SK-N-SH treated with all-trans-retinoic acid at 6 μM for 48 hours (cell line): Measurements from ENCODE around the gene PARD3.

Source experiments
- ATAC-seq: fragments of 200-7000 bp; cut with Tn5 transposase; 3 replicates; pipeline ENCODE4 v1.9.1; 2020; ENCODE audit warnings: mild to moderate bottlenecking, moderate library complexity
- ARNTL ChIP-seq: fragments of 450-650 bp; formaldehyde crosslinking; IDR thresholded peaks from 2 replicates; pipeline ENCODE4 v1.5.0; 2020; ENCODE audit warnings: low read depth, mild to moderate bottlenecking, moderate library complexity, borderline replicate concordance
- BACH2 ChIP-seq: fragments of 250-450 bp; sonication (Bioruptor Pico); IDR thresholded peaks from 2 replicates; pipeline ENCODE4 v1.9.0; 2021; ENCODE audit warnings: mild to moderate bottlenecking, borderline replicate concordance
- CSDC2 ChIP-seq: fragments of 250-450 bp; sonication (Bioruptor Pico); IDR thresholded peaks from 2 replicates; pipeline ENCODE4 v1.5.0; 2020; ENCODE audit warnings: mild to moderate bottlenecking, moderate library complexity
- CSRNP3 ChIP-seq: fragments of 250-450 bp; sonication (Bioruptor Pico); IDR thresholded peaks from 2 replicates; pipeline ENCODE4 v1.5.1; 2021; ENCODE audit warnings: mild to moderate bottlenecking, moderate library complexity
- GLIS3 ChIP-seq: fragments of 250-450 bp; sonication (Bioruptor Pico); IDR thresholded peaks from 2 replicates; pipeline ENCODE4 v1.5.0; 2020; ENCODE audit warnings: mild to moderate bottlenecking, moderate library complexity
- ISL1 ChIP-seq: fragments of 250-450 bp; sonication (Bioruptor Pico); IDR thresholded peaks from 2 replicates; pipeline ENCODE4 v2.1.2; 2022; ENCODE audit warnings: mild to moderate bottlenecking, moderate library complexity
- OSR1 ChIP-seq: fragments of 250-450 bp; sonication (Bioruptor Pico); IDR thresholded peaks from 2 replicates; pipeline ENCODE4 v1.8.0; 2022; ENCODE audit warnings: moderate library complexity, mild to moderate bottlenecking, inconsistent platforms
- RARB ChIP-seq: fragments of 250-450 bp; sonication (Bioruptor Pico); IDR thresholded peaks from 2 replicates; pipeline ENCODE4 v1.8.0; 2021; ENCODE audit warnings: mild to moderate bottlenecking, moderate library complexity
- SNAI2 ChIP-seq: fragments of 250-450 bp; sonication (Bioruptor Pico); IDR thresholded peaks from 2 replicates; pipeline ENCODE4 v1.5.0; 2020; ENCODE audit warnings: mild to moderate bottlenecking, moderate library complexity
- TOX ChIP-seq: fragments of 250-450 bp; sonication (Bioruptor Pico); IDR thresholded peaks from 2 replicates; pipeline ENCODE4 v1.8.0; 2021; ENCODE audit warnings: mild to moderate bottlenecking, moderate library complexity, borderline replicate concordance
- ZFP3 ChIP-seq: fragments of 250-450 bp; sonication (Bioruptor Pico); IDR thresholded peaks from 2 replicates; pipeline ENCODE4 v1.5.0; 2020; ENCODE audit warnings: mild to moderate bottlenecking, moderate library complexity
- ZFP30 ChIP-seq: fragments of 450-650 bp; formaldehyde crosslinking; IDR thresholded peaks from 2 replicates; pipeline ENCODE4 v1.5.0; 2022; ENCODE audit warnings: mild to moderate bottlenecking, moderate library complexity
- ZNF70 ChIP-seq: fragments of 450-650 bp; formaldehyde crosslinking; IDR thresholded peaks from 2 replicates; pipeline ENCODE4 v1.5.0; 2020; ENCODE audit warnings: mild to moderate bottlenecking, moderate library complexity
- TF ChIP-seq, protein P1 (sequence below): fragments of 250-450 bp; sonication (Bioruptor Pico); IDR thresholded peaks from 2 replicates; pipeline ENCODE4 v1.8.0; 2020; ENCODE audit warnings: mild to moderate bottlenecking, moderate library complexity, borderline replicate concordance
- TF ChIP-seq, protein P2 (sequence below): fragments of 250-450 bp; sonication (Bioruptor Pico); IDR thresholded peaks from 2 replicates; pipeline ENCODE4 v1.5.1; 2020; ENCODE audit warnings: low read depth, mild to moderate bottlenecking, moderate library complexity
- TF ChIP-seq, protein P3 (sequence below): fragments of 250-450 bp; sonication (Bioruptor Pico); IDR thresholded peaks from 2 replicates; pipeline ENCODE4 v1.5.0; 2020; ENCODE audit warnings: mild to moderate bottlenecking, moderate library complexity
- TF ChIP-seq, protein P4 (sequence below): fragments of 250-450 bp; sonication (Bioruptor Pico); IDR thresholded peaks from 2 replicates; pipeline ENCODE4 v1.8.0; 2021; ENCODE audit warnings: low read depth, mild to moderate bottlenecking, moderate library complexity, borderline replicate concordance

Gene PARD3

GRCh38 chr10:34504534-34504933, 310.6 kb downstream of the PARD3 start:
- peak; percentile 78 for ATAC-seq
- TF ChIP-seq RARB (no peak), OSR1 (CRISPR knock-in tag) (no peak), CSDC2 (no peak), TOX (CRISPR knock-in tag) (no peak), ARNTL (CRISPR knock-in tag) (no peak), ZFP30 (no peak), CSRNP3 (CRISPR knock-in tag) (no peak), BACH2 (CRISPR knock-in tag) (no peak), GLIS3 (CRISPR knock-in tag) (no peak), SNAI2 (CRISPR knock-in tag) (no peak), ISL1 (CRISPR knock-in tag) (no peak)
- TF ChIP-seq, protein P1, sequence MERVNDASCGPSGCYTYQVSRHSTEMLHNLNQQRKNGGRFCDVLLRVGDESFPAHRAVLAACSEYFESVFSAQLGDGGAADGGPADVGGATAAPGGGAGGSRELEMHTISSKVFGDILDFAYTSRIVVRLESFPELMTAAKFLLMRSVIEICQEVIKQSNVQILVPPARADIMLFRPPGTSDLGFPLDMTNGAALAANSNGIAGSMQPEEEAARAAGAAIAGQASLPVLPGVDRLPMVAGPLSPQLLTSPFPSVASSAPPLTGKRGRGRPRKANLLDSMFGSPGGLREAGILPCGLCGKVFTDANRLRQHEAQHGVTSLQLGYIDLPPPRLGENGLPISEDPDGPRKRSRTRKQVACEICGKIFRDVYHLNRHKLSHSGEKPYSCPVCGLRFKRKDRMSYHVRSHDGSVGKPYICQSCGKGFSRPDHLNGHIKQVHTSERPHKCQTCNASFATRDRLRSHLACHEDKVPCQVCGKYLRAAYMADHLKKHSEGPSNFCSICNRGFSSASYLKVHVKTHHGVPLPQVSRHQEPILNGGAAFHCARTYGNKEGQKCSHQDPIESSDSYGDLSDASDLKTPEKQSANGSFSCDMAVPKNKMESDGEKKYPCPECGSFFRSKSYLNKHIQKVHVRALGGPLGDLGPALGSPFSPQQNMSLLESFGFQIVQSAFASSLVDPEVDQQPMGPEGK (CRISPR knock-in tag) = no peak
- TF ChIP-seq, protein P2, sequence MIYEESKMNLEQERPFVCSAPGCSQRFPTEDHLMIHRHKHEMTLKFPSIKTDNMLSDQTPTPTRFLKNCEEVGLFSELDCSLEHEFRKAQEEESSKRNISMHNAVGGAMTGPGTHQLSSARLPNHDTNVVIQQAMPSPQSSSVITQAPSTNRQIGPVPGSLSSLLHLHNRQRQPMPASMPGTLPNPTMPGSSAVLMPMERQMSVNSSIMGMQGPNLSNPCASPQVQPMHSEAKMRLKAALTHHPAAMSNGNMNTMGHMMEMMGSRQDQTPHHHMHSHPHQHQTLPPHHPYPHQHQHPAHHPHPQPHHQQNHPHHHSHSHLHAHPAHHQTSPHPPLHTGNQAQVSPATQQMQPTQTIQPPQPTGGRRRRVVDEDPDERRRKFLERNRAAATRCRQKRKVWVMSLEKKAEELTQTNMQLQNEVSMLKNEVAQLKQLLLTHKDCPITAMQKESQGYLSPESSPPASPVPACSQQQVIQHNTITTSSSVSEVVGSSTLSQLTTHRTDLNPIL = no peak
- TF ChIP-seq, protein P3, sequence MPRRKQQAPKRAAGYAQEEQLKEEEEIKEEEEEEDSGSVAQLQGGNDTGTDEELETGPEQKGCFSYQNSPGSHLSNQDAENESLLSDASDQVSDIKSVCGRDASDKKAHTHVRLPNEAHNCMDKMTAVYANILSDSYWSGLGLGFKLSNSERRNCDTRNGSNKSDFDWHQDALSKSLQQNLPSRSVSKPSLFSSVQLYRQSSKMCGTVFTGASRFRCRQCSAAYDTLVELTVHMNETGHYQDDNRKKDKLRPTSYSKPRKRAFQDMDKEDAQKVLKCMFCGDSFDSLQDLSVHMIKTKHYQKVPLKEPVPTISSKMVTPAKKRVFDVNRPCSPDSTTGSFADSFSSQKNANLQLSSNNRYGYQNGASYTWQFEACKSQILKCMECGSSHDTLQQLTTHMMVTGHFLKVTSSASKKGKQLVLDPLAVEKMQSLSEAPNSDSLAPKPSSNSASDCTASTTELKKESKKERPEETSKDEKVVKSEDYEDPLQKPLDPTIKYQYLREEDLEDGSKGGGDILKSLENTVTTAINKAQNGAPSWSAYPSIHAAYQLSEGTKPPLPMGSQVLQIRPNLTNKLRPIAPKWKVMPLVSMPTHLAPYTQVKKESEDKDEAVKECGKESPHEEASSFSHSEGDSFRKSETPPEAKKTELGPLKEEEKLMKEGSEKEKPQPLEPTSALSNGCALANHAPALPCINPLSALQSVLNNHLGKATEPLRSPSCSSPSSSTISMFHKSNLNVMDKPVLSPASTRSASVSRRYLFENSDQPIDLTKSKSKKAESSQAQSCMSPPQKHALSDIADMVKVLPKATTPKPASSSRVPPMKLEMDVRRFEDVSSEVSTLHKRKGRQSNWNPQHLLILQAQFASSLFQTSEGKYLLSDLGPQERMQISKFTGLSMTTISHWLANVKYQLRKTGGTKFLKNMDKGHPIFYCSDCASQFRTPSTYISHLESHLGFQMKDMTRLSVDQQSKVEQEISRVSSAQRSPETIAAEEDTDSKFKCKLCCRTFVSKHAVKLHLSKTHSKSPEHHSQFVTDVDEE (CRISPR knock-in tag) = no peak
- TF ChIP-seq, protein P4, sequence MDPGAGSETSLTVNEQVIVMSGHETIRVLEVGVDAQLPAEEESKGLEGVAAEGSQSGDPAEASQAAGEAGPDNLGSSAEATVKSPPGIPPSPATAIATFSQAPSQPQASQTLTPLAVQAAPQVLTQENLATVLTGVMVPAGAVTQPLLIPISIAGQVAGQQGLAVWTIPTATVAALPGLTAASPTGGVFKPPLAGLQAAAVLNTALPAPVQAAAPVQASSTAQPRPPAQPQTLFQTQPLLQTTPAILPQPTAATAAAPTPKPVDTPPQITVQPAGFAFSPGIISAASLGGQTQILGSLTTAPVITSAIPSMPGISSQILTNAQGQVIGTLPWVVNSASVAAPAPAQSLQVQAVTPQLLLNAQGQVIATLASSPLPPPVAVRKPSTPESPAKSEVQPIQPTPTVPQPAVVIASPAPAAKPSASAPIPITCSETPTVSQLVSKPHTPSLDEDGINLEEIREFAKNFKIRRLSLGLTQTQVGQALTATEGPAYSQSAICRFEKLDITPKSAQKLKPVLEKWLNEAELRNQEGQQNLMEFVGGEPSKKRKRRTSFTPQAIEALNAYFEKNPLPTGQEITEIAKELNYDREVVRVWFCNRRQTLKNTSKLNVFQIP (CRISPR knock-in tag) = no peak

DNA sequence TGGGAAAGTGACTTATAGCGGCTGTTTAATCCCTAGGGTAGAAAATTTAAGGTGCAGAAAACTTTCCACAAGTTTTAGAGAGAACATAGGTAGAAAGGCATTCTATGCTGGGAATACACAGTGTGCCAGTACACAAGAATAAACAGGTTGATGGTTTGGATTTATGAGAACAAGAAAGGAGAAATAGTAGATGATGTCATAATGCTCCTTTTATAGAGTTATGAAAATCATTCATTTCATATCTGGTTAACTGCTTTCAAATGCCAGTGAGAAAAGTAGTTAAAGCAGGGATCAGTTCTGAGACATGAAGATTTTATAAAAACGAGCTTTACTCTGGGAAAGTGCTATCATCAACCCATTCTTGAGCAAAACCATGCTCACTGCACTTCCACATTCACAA, 311.4 kb downstream of the PARD3 start:
- TF ChIP-seq, protein P2 = no peak
- no peak for TF ChIP-seq CSDC2
- no peak for TF ChIP-seq ZNF70 (CRISPR knock-in tag)
- TF ChIP-seq ZFP3 = no peak
- TF ChIP-seq, protein P4 (CRISPR knock-in tag) = no peak
- no peak for TF ChIP-seq OSR1 (CRISPR knock-in tag)
- ATAC-seq = no peak
